ENCODE measurements around the gene PHLPP1.
"Not testable (repeated sequence)": the region's sequence is repeated elsewhere in the genome, so short reads cannot be mapped to it uniquely, and the experiment has no call there.

PHLPP1 gene

DNA sequence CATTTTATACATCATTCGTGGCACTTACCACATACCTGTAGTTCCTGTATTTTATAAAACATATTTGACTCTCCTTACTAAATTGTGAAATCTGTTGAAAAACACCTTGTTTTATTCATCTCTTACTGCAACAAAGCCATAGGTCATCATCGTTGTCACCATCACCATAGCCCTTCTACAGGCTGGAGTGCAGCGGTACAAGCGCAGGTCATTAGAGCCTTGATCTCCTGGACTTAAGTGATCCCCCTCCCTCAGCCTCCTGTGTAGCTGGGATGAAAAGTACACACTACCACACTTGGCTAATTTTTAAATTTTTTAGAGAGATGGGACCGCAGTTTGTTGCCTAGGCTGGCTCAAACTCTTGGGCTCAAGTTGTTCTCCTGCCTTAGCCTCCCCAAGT, 184.2 kb downstream of the PHLPP1 start:
- no peak for DNase-seq

DNA sequence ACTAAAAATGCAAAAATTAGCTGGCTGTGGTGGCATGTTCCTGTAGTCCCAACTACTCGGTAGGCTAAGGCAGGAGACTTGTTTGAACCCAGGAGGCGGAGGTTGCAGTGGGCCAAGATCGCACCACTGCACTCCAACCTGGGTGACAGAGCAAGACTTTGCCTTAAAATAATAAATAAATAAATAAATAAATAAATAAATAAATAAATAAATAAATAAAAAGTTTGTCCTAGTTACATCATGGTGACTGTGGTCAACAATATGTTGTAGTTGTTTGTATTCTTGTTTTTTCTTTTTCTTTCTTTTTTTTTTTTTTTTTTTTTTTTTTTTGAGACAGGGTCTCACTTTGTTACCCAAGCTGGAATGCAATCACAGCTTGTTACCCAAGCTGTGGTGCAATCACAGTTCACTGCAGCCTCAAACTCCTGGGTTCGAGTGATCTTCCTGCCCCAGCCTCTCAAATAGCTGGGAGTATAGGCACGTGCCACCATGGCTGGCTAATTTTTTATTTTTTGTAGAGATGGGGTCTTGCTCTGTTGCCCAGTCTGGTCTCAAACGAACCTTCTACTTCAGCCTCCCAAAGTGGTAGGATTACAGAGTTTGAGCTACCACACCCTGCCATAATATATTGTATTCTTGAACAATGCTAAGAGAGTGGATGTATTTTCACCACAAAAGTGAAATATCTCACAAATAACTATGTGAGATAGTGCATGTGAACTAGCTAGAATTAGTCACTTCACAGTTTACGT, 185.0 kb downstream of the PHLPP1 start:
- no peak for DNase-seq

DNA sequence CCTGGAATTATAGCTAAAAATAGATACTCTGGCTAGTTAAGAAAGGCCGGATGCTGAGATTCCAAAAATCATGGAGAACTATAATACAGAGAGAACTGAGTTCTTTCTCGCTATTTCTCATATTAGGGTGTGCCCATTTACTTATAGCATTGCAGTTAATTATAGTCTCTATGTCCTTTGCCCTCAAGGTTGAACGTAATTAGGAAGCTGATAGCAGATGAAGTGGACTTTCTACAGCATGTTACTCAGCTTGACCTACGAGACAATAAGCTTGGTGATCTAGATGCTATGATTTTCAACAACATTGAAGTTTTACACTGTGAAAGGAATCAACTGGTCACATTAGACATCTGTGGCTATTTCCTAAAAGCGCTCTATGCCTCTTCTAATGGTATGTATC, 187.4 kb downstream of the PHLPP1 start:
- DNase-seq: no peak

DNA sequence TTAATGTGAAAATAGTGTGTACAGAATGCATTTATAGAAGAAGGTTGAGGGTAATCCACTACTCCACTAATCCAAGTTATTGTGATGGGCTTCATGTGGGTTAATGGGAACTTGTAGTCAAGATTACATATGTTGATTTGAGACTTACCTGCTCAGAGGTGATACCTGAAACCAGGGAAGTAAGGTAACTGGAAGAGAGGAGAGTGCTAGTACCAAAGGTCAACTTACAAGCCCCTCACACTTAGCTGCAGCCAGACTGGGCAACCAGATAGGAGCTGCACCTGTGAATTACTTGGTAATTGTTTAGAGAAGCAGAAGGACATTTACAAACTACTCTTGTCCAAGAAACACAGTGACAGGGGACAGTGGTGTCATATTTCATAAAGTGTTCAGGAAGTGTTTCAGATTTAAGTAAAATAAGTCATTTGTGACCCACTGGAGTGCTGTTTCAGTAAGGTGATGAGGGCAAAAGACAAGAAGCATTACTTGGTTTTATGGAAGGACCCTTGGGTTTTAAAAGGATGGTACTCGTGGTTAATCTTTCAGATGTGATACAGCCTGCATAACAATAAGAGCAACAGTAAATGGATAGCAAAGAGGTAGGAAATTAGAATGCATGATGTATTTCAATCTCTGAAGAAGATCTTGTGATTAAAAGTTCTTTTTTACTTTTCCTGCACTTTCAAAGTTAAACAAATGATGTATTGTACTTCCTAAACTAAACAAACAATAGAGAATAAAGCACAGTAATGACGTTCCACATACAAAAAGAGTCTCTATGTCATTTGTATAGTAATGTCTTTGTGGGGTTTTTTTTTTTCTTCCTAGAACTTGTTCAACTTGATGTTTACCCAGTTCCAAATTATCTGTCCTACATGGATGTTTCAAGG, 189.3 kb downstream of the PHLPP1 start:
- DNase-seq: no peak

DNA sequence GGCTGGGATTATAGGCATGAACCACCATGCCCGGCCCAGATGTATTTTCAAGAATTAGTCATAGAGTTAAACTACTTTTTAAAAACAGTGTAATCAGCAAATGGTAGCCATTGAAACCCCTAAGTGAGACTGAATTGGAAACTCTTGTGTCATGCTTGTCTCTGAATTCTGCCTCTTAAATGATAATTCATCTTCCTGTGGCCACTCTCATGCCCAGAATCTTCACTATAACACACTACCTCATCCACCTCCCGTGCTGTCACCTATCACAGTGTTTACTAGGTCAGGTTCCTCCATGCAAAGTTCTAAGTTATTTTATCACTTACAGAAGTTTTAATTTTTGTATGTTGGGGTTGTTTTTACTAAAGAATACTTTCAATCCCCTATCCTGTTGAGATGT, 197.5 kb downstream of the PHLPP1 start:
- DNase-seq: no peak

GRCh38 chr18:62913824-62914223, 198.5 kb downstream of the PHLPP1 start:
- DNase-seq: not testable (repeated sequence)

DNA sequence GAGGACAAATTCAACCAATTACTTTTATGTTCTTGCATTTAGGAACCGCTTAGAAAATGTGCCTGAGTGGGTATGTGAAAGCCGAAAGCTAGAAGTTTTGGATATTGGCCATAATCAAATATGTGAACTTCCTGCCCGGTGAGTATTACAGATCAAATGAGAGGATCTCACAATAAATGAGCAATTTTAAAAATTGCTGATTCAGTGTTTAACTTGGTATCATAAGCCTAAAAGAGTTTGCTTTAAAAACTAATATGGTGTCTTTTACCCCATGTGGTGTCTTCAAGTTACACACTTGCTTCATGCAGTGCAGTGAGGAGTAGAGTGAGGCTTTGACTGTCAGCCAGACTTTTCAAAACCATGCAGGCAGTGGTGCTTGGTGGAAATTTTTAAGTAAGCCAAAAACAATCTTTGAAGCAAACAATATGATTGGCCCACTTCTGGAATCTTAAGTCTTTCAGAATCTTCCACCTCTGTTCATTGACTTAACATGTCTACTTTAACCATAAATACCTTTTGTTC, 199.6 kb downstream of the PHLPP1 start:
- DNase-seq: no peak

GRCh38 chr18:62918361-62918760, 203.0 kb downstream of the PHLPP1 start:
- no peak for DNase-seq

GRCh38 chr18:62919109-62919838, 203.9 kb downstream of the PHLPP1 start:
- no peak for DNase-seq

GRCh38 chr18:62925031-62925688, 209.8 kb downstream of the PHLPP1 start:
- DNase-seq: no peak

GRCh38 chr18:62928326-62928725, 213.0 kb downstream of the PHLPP1 start:
- DNase-seq: no peak

DNA sequence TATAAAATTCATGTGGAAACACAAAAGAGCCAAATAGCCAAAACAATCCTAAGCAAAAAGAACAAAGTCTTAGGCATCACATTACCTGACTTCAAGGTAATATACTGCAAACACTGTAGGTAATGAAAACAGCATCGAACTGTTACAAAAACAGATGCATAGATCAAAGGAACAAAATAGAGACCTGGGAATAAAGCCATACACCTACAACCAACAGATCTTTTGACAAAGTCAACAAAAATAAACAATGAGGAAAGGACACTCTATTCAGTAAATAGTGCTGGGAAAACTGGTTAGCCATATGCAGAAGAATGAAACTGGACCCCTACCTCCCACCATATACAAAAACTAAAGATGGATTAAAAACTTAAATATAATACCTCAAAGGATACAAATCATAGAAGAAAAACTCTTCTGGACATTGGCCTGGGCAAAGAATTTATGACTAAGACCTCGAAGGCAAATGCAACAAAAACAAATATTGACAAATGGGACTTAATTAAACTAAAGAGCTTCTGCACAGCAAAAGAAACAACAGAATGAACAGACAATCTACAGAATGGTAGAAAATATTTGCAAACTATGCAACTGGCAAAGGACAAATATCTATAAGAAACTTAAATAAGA, 218.0 kb downstream of the PHLPP1 start:
- no peak for DNase-seq

DNA sequence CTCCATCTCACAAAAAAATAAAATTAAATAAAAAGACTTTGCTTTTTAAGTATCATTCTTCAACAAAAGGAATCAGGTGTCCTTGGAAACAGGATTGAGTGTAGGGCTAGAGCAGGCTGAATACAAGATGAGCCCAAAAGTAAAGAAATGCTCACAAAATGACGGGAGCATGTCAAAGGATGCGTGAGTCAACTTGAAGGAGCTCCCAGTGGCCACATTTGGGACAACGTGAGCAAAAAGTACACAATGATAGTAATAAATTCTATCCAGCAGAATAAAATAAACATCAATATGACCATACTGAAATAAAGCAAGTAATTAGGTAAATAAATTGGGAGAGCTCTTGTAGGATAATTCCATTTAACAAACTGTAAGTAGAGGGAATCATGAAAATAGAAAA, 220.7 kb downstream of the PHLPP1 start:
- no peak for DNase-seq

DNA sequence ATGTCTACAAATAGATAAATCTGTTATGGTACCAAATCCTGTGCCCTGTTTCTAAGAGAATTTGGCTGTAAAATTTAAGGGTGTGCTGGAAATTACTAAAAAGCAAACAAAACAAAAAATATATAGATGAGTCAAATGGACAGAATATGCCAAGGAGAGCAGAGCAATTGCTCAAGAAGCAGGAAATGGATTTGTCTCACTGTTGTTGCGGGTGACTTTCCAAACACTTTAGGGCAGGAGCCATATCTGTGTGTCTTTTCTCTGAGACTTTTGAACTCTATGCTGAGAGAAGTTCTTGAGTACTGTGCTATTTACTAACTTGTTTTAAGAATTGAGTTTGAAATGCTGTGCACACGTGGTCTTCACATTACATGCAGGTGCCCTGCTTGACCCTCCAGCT, 221.7 kb downstream of the PHLPP1 start:
- no peak for DNase-seq

DNA sequence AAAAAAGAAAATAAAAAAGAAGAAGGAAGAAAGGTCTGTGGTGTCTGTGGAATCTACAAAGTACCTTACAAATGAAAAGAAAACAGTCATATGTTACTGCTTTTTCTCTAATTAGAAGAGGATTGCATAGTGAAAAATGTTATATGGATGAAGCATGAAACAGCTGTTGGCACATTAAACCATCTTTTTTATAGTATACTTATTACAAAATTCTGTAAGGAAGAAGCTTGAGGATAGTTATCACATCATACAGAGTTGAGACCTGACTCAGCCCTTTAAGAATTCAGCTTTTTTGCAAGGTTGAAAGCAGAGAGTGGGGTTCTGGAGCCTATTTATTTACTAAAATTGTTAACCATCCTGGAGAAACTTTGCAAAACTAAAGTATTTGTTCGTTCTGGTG, 222.7 kb downstream of the PHLPP1 start:
- no peak for DNase-seq

GRCh38 chr18:62938487-62938886, 223.1 kb downstream of the PHLPP1 start:
- no peak for DNase-seq

- DNase-seq: no peak
Measured at GRCh38 chr18:62939433-62939832, 224.1 kb downstream of the PHLPP1 start.

- DNase-seq: no peak
Measured at GRCh38 chr18:62939926-62940325, 224.6 kb downstream of the PHLPP1 start.

GRCh38 chr18:62942578-62942977, 227.2 kb downstream of the PHLPP1 start:
- no peak for DNase-seq

- no peak for DNase-seq
Measured at GRCh38 chr18:62944454-62944853, 229.1 kb downstream of the PHLPP1 start.

GRCh38 chr18:62948788-62949187, 233.4 kb downstream of the PHLPP1 start:
- no peak for DNase-seq

DNA sequence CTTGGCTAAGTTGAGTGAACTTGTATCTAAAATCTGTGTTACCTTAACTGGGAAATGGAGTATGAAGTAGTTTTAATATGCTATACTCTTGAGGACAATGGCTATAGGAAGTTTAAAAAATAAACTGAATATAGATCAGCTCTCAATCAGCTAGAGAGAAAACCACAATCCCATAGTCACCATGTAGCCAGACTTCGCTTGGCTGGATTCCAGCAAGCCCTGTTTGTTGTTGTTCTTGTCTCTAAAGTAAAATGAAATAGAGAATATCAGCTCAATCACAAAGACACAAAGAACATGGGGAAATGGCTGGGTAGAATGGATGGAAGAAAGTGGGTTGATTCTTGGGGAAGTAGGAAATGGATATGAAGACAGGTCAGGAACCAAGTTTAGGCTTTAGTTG, 234.9 kb downstream of the PHLPP1 start:
- DNase-seq: no peak

All from activated CD4-positive, alpha-beta T cell treated with anti-CD3 and anti-CD28 coated beads, Interleukin-2, amount 50 U/mL, for 4 hours (primary cell).